Measurements from ENCODE around the gene VSIG10L.

DNA sequence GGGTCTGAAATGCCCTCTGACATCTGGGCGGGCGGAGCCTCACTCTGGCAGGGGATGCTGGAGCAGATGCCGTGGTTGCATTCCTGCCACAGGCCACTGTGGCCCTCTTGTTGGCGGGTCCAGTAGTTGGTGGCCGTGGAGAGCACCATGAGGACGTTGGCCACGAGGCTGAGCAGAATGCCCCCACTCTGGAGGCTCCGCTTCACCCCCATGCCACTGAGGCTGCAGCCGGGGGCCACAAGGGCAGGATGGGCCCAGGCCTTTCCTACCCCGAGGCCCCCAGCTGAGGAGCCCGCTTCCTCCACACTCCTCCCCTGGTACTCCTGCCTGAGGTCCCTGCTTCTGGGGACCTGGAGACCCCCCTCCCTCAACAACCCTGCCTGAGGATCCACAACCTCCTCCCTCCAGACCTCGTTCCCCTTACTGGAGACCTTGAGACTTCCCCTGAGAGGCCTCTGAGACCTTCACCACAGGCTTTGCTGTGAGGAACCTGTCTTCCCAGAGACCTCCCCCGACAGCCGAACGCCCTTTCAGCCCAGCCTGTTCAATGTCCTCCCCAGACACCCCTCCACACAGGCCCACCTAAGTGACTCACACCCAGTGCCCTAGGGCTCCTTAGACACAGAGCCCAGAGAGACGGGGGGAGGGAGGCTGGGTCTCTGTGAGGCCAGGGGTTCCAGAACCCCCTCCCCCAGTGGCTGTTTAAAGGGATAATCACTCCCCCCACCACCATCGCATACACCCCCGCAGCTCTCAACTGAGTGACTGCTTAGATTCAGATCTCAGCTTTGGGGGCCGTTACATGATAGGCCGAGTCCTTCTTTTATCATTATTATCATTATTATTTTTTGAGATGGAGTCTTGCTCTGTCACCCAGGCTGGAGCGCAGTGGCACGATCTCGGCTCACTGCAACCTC is 26.7 kb upstream of the VSIG10L start, which contains the start of gene CLDND2:
- TF ChIP-seq, protein P1, sequence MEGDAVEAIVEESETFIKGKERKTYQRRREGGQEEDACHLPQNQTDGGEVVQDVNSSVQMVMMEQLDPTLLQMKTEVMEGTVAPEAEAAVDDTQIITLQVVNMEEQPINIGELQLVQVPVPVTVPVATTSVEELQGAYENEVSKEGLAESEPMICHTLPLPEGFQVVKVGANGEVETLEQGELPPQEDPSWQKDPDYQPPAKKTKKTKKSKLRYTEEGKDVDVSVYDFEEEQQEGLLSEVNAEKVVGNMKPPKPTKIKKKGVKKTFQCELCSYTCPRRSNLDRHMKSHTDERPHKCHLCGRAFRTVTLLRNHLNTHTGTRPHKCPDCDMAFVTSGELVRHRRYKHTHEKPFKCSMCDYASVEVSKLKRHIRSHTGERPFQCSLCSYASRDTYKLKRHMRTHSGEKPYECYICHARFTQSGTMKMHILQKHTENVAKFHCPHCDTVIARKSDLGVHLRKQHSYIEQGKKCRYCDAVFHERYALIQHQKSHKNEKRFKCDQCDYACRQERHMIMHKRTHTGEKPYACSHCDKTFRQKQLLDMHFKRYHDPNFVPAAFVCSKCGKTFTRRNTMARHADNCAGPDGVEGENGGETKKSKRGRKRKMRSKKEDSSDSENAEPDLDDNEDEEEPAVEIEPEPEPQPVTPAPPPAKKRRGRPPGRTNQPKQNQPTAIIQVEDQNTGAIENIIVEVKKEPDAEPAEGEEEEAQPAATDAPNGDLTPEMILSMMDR (IDR thresholded peaks at IDR 0.05), result no peak
- no peak for TF ChIP-seq POLR2A (IDR thresholded peaks at IDR 0.05)

Data from body of pancreas (tissue), 4 donors.